PC-9 (cell line): ENCODE results near the gene COL4A2.

ENCODE experiments used
- CTCF ChIP-seq: fragments of 200-600 bp; sonication (generic); conservative IDR thresholded peaks from 2 replicates; pipeline ENCODE4 v1.6.1; 2017; ENCODE audit warnings: mixed run types, antibody characterized with exemption, mild to moderate bottlenecking, moderate library complexity
- EZH2 ChIP-seq: fragments of 200-600 bp; sonication (generic); IDR thresholded peaks from 2 replicates; pipeline ENCODE4 v1.8.0; 2017; ENCODE audit warnings: antibody characterized with exemption, low read depth

GRCh38 chr13:110263404-110263803, 43.7 kb upstream of the COL4A2 start:
- no peak for TF ChIP-seq EZH2
- no peak for TF ChIP-seq CTCF
